ENCODE measurements around the gene PEMT.

DNA sequence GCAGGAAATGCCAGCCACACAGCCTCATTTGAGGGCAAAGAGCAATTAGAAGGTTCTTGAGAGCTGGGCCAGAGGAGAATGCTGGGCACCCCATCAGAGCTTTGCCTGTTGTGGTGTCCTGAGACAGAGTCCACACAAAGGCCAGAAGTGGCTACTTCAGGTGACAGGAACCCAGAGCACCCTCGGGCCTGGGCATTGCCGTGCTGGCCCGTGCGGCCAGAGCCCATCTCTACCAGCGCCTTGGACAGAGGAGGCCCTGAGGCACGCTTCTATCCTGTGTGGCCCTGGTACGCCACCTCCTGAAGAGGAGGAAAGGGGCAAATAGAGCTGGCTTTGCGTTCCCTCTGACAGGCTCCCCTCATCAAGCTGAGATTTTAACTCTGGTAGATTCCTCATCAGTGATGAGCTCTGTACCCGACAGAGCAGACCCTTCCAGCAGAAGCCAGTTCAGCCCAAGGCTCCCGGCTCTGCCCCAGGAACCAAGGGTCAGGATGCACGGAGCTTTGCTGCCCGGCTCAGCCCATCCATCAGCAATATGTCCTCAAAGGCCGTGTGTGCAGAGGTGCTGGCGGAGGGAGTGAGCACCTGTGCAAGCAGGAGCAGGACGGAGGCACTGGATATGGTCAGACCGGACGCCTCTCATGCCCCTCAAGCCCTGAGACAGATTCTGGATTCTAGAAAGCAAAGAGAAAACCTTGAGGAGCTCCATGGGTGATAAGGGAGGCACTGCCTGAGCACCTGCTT, 91.9 kb downstream of the PEMT start:
- TF ChIP-seq CTCF (IDR thresholded peaks at IDR 0.05), result no peak
- no peak for TF ChIP-seq POLR2A (IDR thresholded peaks at IDR 0.05)
